ENCODE measurements around the gene ACADVL.

- TF ChIP-seq, protein P1, sequence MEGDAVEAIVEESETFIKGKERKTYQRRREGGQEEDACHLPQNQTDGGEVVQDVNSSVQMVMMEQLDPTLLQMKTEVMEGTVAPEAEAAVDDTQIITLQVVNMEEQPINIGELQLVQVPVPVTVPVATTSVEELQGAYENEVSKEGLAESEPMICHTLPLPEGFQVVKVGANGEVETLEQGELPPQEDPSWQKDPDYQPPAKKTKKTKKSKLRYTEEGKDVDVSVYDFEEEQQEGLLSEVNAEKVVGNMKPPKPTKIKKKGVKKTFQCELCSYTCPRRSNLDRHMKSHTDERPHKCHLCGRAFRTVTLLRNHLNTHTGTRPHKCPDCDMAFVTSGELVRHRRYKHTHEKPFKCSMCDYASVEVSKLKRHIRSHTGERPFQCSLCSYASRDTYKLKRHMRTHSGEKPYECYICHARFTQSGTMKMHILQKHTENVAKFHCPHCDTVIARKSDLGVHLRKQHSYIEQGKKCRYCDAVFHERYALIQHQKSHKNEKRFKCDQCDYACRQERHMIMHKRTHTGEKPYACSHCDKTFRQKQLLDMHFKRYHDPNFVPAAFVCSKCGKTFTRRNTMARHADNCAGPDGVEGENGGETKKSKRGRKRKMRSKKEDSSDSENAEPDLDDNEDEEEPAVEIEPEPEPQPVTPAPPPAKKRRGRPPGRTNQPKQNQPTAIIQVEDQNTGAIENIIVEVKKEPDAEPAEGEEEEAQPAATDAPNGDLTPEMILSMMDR (IDR thresholded peaks at IDR 0.05): no peak
- TF ChIP-seq POLR2AphosphoS5 (IDR thresholded peaks at IDR 0.05): no peak
Observed at GRCh38 chr17:7241090-7241733, 21.5 kb downstream of the ACADVL start.
